IMR-90 (cell line): ENCODE measurements around the gene PPP1R14C.

Source experiments
- BHLHE40 ChIP-seq: fragments of 150-350 bp; IDR thresholded peaks from 2 replicates; pipeline ENCODE4 v1.6.1; 2016; ENCODE audit warnings: mild to moderate bottlenecking, low read depth, low read length
- CEBPB ChIP-seq: IDR thresholded peaks from 2 replicates; pipeline ENCODE4 v1.6.1; 2012; ENCODE audit warnings: low read depth, low read length, improper control_type of control experiment
- CHD1 ChIP-seq: IDR thresholded peaks from 2 replicates; pipeline ENCODE4 v1.6.1; 2012; ENCODE audit warnings: low read depth, low read length, improper control_type of control experiment
- FOS ChIP-seq: fragments of 150-350 bp; IDR thresholded peaks from 2 replicates; pipeline ENCODE4 v1.6.1; 2016; ENCODE audit warnings: low read depth, low read length
- MAFK ChIP-seq: IDR thresholded peaks from 2 replicates; pipeline ENCODE4 v1.6.1; 2012; ENCODE audit warnings: low read depth, low read length, improper control_type of control experiment
- MAZ ChIP-seq: IDR thresholded peaks from 2 replicates; pipeline ENCODE4 v1.6.1; 2012; ENCODE audit warnings: low read depth, mild to moderate bottlenecking, low read length, improper control_type of control experiment, moderate library complexity, borderline replicate concordance
- NFE2L2 ChIP-seq: fragments of 150-350 bp; IDR thresholded peaks from 2 replicates; pipeline ENCODE4 v1.6.1; 2016; ENCODE audit warnings: low read depth, mild to moderate bottlenecking, low read length
- POLR2A ChIP-seq: IDR thresholded peaks from 2 replicates; pipeline ENCODE4 v1.6.1; 2012; ENCODE audit warnings: mild to moderate bottlenecking, low read depth, low read length
- RAD21 ChIP-seq: IDR thresholded peaks from 2 replicates; pipeline ENCODE4 v1.6.1; 2012; ENCODE audit warnings: low read length, improper control_type of control experiment
- RCOR1 ChIP-seq: IDR thresholded peaks from 2 replicates; pipeline ENCODE4 v1.6.1; 2012; ENCODE audit warnings: mild to moderate bottlenecking, low read length, improper control_type of control experiment; ENCODE audit not compliant: insufficient replicate concordance
- RFX5 ChIP-seq: IDR thresholded peaks from 2 replicates; pipeline ENCODE4 v1.8.0; 2012; ENCODE audit warnings: low read depth, mild to moderate bottlenecking, low read length, moderate library complexity
- SMC3 ChIP-seq: fragments of 150-350 bp; IDR thresholded peaks from 2 replicates; pipeline ENCODE4 v1.6.1; 2016; ENCODE audit warnings: low read depth, mild to moderate bottlenecking, antibody characterized with exemption, low read length, moderate library complexity
- TF ChIP-seq, protein P1 (sequence below): conservative IDR thresholded peaks from 2 replicates; pipeline ENCODE4 v1.5.1; 2012; ENCODE audit warnings: mild to moderate bottlenecking, low read depth, low read length, improper control_type of control experiment
- TF ChIP-seq, protein P2 (sequence below): fragments of 150-350 bp; IDR thresholded peaks from 2 replicates; pipeline ENCODE4 v1.6.1; 2016; ENCODE audit warnings: low read depth, mild to moderate bottlenecking, low read length, moderate library complexity, borderline replicate concordance

DNA sequence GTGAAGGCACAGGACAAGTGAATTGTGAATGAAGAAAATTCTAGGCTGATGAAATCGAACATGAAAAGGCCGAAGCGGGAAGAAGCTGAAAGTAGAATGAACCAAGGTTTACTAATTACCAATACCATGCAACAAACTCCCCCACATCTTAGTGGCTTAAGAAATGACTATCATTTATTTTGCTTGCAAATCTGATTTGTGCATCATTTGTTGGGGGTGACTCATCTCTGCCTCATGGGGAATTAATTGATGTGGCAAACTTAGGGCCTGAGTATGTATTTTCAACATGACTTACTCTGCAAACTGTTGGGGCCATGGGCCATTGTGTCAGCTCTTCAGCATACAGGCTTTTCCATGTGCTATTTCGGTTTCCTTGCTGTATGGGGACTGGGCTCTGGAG is 26.8 kb downstream of the PPP1R14C start:
- TF ChIP-seq, protein P1, sequence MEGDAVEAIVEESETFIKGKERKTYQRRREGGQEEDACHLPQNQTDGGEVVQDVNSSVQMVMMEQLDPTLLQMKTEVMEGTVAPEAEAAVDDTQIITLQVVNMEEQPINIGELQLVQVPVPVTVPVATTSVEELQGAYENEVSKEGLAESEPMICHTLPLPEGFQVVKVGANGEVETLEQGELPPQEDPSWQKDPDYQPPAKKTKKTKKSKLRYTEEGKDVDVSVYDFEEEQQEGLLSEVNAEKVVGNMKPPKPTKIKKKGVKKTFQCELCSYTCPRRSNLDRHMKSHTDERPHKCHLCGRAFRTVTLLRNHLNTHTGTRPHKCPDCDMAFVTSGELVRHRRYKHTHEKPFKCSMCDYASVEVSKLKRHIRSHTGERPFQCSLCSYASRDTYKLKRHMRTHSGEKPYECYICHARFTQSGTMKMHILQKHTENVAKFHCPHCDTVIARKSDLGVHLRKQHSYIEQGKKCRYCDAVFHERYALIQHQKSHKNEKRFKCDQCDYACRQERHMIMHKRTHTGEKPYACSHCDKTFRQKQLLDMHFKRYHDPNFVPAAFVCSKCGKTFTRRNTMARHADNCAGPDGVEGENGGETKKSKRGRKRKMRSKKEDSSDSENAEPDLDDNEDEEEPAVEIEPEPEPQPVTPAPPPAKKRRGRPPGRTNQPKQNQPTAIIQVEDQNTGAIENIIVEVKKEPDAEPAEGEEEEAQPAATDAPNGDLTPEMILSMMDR = no peak
- TF ChIP-seq MAZ = no peak
- 0 out of 2 replicates have a peak, but pooled peaks have one; percentile 19 for TF ChIP-seq BHLHE40
- TF ChIP-seq RFX5 = no peak
- no peak for TF ChIP-seq SMC3
- TF ChIP-seq POLR2A = no peak
- peak; percentile 31; the same call in 1 of the 2 replicates for TF ChIP-seq CEBPB
- TF ChIP-seq RAD21 = no peak
- TF ChIP-seq CHD1 = no peak
- no peak for TF ChIP-seq RCOR1
- TF ChIP-seq FOS = peak; percentile 77
- TF ChIP-seq MAFK = no peak
- TF ChIP-seq NFE2L2 = no peak
- TF ChIP-seq, protein P2, sequence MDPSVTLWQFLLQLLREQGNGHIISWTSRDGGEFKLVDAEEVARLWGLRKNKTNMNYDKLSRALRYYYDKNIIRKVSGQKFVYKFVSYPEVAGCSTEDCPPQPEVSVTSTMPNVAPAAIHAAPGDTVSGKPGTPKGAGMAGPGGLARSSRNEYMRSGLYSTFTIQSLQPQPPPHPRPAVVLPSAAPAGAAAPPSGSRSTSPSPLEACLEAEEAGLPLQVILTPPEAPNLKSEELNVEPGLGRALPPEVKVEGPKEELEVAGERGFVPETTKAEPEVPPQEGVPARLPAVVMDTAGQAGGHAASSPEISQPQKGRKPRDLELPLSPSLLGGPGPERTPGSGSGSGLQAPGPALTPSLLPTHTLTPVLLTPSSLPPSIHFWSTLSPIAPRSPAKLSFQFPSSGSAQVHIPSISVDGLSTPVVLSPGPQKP = no peak
